HG03135 (cell line): ENCODE measurements around the gene NEBL.
"Not testable (repeated sequence)": the region's sequence is repeated elsewhere in the genome, so short reads cannot be mapped to it uniquely, and the experiment has no call there.

Experiments
- ATAC-seq: cut with Tn5 transposase; IDR thresholded peaks from one replicate; pipeline ENCODE4 v1.9.1; 2021; ENCODE audit warnings: mild to moderate bottlenecking, moderate library complexity; ENCODE audit not compliant: unreplicated experiment

NEBL gene

GRCh38 chr10:20897146-20897825 lies at the start of gene NEBL:
Gene NEBL, minus strand, starts transcription at chr10:20897311. Its CDS starts 106 bp downstream, at chr10:20897205.
- ATAC-seq, result no peak

GRCh38 chr10:20945546-20946332 lies 48.6 kb upstream of the NEBL start:
- ATAC-seq, result no peak

- ATAC-seq, result no peak
Measured at GRCh38 chr10:20944789-20945502, 47.8 kb upstream of the NEBL start.

- ATAC-seq, result not testable (repeated sequence)
Measured at GRCh38 chr10:20939414-20939813, 42.3 kb upstream of the NEBL start.

GRCh38 chr10:20936396-20936795 lies 39.3 kb upstream of the NEBL start:
- ATAC-seq, result no peak

GRCh38 chr10:20935931-20936330 lies 38.8 kb upstream of the NEBL start:
- ATAC-seq, result no peak

- ATAC-seq, result no peak
Measured at GRCh38 chr10:20935301-20935700, 38.2 kb upstream of the NEBL start.

- no peak for ATAC-seq
Measured at GRCh38 chr10:20933705-20934104, 36.6 kb upstream of the NEBL start.

GRCh38 chr10:20932606-20933126 lies 35.6 kb upstream of the NEBL start:
- no peak for ATAC-seq

- no peak for ATAC-seq
Measured at GRCh38 chr10:20931156-20931795, 34.2 kb upstream of the NEBL start.

- ATAC-seq, result no peak
Measured at GRCh38 chr10:20927456-20927855, 30.3 kb upstream of the NEBL start.

- no peak for ATAC-seq
Measured at GRCh38 chr10:20922451-20922850, 25.3 kb upstream of the NEBL start.

GRCh38 chr10:20922033-20922432 lies 24.9 kb upstream of the NEBL start:
- no peak for ATAC-seq

GRCh38 chr10:20920061-20920460 lies 22.9 kb upstream of the NEBL start:
- ATAC-seq, result no peak

- ATAC-seq, result no peak
Measured at GRCh38 chr10:20919481-20919880, 22.4 kb upstream of the NEBL start.

GRCh38 chr10:20916976-20917375 lies 19.9 kb upstream of the NEBL start:
- no peak for ATAC-seq

- ATAC-seq, result no peak
Measured at GRCh38 chr10:20912969-20913368, 15.9 kb upstream of the NEBL start.

GRCh38 chr10:20911626-20912025 lies 14.5 kb upstream of the NEBL start:
- no peak for ATAC-seq

GRCh38 chr10:20909801-20910200 lies 12.7 kb upstream of the NEBL start:
- ATAC-seq, result no peak

- ATAC-seq, result no peak
Measured at GRCh38 chr10:20908391-20908790, 11.3 kb upstream of the NEBL start.
